Measurements from ENCODE around the gene RHOB. TPM values are rescaled to one million over a fixed set of nuclear protein-coding genes. Genes with fewer than 3 reads are reported as not detected.
"Not testable (repeated sequence)": the region's sequence is repeated elsewhere in the genome, so short reads cannot be mapped to it uniquely, and the experiment has no call there.

RHOB gene
- total RNA-seq, 2 donors from 2014 or later = 59.8 to 62.9 TPM

DNA sequence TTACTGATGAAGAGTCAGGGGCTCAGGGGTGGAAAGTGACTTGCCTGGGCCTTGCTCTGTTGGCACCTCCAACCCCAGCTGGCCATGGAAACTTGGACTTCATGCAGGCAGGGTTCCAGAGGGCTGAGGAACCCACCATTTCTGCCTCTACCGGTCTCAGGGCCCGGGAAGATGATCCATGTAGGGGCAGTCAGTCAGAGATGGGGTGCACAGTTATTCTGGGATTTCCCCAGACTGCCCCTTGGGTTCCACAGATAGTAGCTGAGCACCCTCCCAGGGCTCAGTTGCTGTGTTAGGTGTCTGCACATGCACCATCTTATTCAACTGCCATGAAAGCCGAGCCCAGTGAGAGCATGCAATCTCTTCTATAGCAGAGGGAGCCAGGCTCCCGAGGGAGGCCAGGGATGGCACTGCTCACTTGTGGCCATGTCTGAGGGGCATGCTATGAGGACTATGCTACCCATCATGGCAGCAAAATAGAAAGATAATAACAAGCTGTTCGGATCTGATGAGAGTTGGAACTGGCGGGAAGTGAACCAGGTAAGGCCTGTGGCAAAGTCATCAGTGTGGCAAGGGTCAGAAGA is 37.3 kb downstream of the RHOB start:
- H3K9me3 ChIP-seq (ENCODE audit: control insufficient read depth, low read length, poor library complexity, severe bottlenecking) = no peaks in the 10 kb centered on the region
- Mint-ChIP-seq H3K27ac (no peak overlapping the region), H3K4me3 (no peak overlapping the region), H3K27me3 (peaks cover 8% of the 10 kb centered on the region), H3K36me3 (ENCODE audit: low read depth) (no peaks in the 10 kb centered on the region), H3K4me1 (no peaks in the 10 kb centered on the region)
- DNase-seq = no peak
- no peak for ATAC-seq

DNA sequence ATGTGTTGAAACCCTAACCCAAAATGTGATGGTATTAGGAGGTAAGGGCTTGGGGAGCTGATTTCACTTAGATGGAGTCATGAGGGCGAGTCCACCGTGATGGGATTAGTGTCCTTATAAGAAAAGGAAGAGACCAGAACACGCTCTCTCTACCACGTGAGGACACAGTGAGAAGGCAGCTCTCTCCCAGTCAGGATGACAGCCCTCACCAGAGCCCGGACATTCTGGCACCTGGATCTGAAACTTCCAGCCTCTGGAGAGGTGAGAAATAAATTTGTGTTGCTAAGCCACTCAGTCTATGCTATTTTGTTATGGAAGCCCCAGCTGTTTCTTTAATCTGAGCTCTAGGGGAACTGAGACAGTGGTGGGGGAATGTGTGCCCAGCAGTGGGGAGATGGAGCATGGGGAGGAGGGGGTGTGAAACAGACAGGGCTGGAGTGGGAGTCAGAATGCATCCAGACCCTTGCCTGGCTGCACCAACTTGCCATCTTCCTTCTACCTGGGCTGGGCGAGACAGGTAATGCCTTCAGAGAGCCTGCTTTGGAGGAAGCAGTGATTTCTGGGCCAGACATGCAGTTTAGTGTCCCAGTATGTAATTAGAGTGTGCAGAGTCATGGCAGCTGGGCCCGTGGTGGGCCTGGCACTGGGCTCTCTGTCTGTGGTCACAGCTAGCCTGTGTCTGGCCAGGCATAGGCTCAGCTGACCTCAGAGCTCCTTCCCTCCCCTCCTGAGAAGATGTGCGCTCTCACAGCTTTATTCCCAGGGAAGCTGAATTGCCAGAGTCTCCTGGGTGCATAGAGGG is 38.1 kb downstream of the RHOB start:
- no peaks in the 10 kb centered on the region for H3K9me3 ChIP-seq (ENCODE audit: control insufficient read depth, low read length, poor library complexity, severe bottlenecking)
- Mint-ChIP-seq H3K27ac (no peak overlapping the region), H3K4me1 (no peaks in the 10 kb centered on the region), H3K36me3 (ENCODE audit: low read depth) (no peaks in the 10 kb centered on the region), H3K4me3 (no peak overlapping the region), H3K27me3 (peaks cover 8% of the 10 kb centered on the region)
- DNase-seq (no peak), ATAC-seq (no peak)

DNA sequence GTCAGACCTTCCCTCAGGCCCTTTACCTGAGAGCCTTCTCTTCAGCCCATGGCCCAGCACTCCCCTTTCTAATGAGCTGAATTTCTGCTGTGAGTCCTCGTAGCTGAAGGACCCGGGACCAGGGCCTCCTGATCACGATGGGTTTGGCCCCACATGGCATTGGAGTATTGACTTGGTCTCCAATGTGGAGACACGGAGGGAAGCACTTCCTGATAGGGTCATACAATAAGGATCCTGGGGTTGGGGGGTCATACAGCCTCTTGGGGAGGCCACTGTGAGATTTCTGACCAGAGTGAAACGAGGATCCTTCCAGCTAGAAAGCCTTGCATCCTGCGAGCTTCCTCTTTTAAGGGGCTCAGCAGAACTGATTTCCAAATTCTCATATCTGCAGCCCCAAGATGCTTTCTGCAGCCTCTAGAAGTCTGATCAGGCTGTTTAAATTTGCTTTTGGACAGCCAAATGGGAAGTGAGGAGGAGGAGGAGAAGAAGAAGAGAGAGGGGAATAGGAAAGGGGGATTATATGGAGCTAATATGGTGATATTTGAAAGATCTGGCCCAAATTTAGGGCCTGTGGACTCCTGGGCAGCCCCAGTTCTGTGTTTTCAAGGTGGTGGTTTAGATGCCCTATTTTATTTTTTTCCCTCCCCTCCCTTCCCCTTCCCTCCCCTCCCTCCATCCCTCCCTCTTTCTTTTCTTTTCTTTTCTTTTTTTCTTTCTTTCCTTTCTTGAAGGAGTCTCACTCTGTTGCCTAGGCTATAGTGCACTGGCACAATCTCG is 38.9 kb downstream of the RHOB start:
- no peak overlapping the region for H3K27ac Mint-ChIP-seq
- ATAC-seq = no peak
- no peaks in the 10 kb centered on the region for H3K9me3 ChIP-seq (ENCODE audit: control insufficient read depth, low read length, poor library complexity, severe bottlenecking)
- H3K4me1 Mint-ChIP-seq = no peaks in the 10 kb centered on the region
- no peaks in the 10 kb centered on the region for H3K36me3 Mint-ChIP-seq (ENCODE audit: low read depth)
- H3K27me3 Mint-ChIP-seq = peaks cover 8% of the 10 kb centered on the region
- no peak for DNase-seq
- no peak overlapping the region for H3K4me3 Mint-ChIP-seq

DNA sequence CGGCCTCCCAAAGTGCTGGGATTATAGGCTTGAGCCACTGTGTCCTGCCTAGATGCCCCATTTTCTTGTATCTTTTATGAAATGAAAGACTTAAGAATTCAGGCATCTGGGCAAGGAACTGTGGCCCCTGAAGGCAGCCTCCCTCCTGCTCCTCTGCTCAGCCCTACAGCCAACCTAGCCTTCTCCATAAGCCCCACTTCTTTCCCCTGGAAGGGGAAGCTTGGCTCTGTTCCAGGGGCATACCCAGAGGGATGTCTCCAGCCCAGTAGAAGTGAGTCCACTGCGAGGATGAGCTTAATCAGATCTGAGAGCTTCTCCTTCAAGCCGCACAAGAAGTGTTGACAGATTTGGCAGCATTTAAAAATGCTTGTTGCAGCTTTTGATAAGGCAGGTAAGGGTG is 39.7 kb downstream of the RHOB start:
- Mint-ChIP-seq H3K4me1 (no peaks in the 10 kb centered on the region), H3K27me3 (peaks cover 12% of the 10 kb centered on the region), H3K4me3 (no peak overlapping the region), H3K27ac (no peak overlapping the region), H3K36me3 (ENCODE audit: low read depth) (no peaks in the 10 kb centered on the region)
- no peak for ATAC-seq
- DNase-seq = no peak
- no peaks in the 10 kb centered on the region for H3K9me3 ChIP-seq (ENCODE audit: control insufficient read depth, low read length, poor library complexity, severe bottlenecking)

DNA sequence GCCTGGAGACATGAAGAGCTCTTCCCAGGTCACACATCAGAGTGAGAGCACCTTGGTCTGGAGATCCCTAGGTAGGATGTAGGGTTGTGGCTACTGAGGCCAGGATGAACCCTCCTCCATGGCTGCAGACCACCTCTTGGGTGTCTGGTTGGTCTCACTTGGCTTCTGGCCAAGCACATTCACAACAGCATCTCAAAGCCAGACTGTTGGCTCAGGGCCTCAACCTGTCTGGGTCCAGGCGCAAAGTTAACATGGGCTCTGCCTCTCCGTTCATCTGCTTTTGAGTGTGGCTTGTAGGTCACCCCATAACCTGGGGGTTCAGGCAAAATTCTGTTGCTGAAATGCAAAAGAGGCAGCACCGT is 40.1 kb downstream of the RHOB start:
- no peak for DNase-seq
- ATAC-seq = no peak
- Mint-ChIP-seq H3K27me3 (peaks cover 16% of the 10 kb centered on the region), H3K4me1 (no peaks in the 10 kb centered on the region), H3K36me3 (ENCODE audit: low read depth) (no peaks in the 10 kb centered on the region), H3K4me3 (no peak overlapping the region), H3K27ac (no peak overlapping the region)
- H3K9me3 ChIP-seq (ENCODE audit: control insufficient read depth, low read length, poor library complexity, severe bottlenecking) = no peaks in the 10 kb centered on the region

DNA sequence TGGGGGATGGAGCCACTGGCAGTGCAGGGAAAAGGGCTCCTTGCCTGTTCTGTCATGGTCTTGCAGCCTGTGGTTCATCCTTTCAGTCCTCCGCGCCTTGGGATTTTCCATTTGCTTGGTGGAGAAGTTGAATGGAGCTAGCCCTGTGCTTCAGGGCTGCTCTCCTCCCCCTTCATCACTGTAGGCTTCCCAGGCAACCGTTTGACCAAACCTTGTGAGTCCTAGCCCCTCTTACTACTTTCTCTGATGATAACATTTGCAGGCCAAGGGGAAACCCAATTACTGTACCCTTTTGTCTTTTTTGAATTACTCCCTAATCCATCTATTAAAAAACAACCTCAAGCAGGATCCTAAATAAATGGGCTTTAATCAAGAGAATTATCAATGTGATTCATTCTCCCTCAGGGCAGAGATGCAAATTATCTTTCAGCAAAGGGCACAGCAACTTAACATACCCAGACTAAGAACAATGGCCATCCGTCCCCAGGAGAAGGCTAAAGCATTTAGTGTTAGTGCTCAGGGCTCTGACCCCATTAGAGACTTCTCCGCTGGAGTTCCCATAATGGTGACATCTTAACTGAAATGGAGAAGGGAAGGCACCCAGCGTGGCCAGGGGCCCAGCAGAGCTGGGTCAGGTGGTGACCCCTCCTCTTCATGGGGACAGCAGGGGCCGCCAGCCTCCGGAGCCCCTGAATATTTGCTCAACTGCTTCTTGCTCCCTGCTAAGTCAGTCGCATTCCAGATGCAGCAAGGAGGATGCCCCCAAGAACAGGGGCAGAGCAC is 40.7 kb downstream of the RHOB start:
- Mint-ChIP-seq H3K36me3 (ENCODE audit: low read depth) (no peaks in the 10 kb centered on the region), H3K27me3 (peaks cover 16% of the 10 kb centered on the region), H3K4me1 (no peaks in the 10 kb centered on the region), H3K27ac (no peak overlapping the region), H3K4me3 (no peak overlapping the region)
- ATAC-seq = no peak
- no peak for DNase-seq
- no peaks in the 10 kb centered on the region for H3K9me3 ChIP-seq (ENCODE audit: control insufficient read depth, low read length, poor library complexity, severe bottlenecking)

DNA sequence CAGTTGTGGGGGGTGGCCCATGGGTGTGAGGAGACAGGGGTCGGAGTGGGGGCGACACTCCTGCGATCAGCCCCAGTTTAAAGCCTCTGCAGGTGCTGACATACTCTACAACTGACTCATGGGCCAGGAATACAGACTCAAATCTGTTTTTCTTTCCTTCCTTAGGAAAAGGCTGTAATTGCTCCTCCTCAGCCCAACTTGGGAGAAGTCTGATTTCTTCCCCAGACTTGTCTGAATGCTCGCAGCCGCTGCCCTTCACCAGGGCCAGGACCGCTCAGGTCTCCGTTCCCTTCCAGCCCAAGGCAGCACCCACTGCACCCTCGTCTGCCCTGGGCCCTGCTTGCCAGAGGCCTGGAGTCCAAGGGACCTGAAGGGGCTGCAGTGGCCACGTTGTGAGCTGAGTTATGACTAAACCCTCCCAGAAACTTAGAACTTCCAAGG is 41.3 kb downstream of the RHOB start:
- H3K27me3 Mint-ChIP-seq = peaks cover 16% of the 10 kb centered on the region
- no peak overlapping the region for H3K4me3 Mint-ChIP-seq
- no peak for ATAC-seq
- no peak for DNase-seq
- H3K4me1 Mint-ChIP-seq = no peaks in the 10 kb centered on the region
- no peak overlapping the region for H3K27ac Mint-ChIP-seq
- no peaks in the 10 kb centered on the region for H3K9me3 ChIP-seq (ENCODE audit: control insufficient read depth, low read length, poor library complexity, severe bottlenecking)
- no peaks in the 10 kb centered on the region for H3K36me3 Mint-ChIP-seq (ENCODE audit: low read depth)

DNA sequence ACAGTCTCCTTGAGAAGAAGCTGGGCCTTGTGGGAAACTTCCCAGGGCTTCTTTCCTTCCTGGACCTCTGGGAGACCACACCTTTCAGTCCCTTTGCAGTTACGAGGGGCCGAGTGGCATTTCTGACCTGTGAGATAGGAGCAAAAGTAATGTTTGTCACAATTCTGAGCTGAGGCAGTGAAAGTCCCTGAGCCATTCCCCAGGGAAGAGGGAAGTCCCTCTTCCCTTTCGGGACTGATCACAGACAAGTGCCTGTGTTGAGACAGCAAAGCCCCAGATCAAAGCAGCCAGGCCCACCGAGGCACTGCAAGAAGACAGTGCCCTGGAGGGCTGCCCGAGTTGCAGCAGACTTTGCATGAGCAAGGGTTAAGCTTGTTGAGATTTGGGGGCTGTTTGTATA is 41.9 kb downstream of the RHOB start:
- Mint-ChIP-seq H3K4me3 (no peak overlapping the region), H3K27me3 (peaks cover 16% of the 10 kb centered on the region), H3K27ac (no peak overlapping the region), H3K4me1 (no peaks in the 10 kb centered on the region), H3K36me3 (ENCODE audit: low read depth) (no peaks in the 10 kb centered on the region)
- no peaks in the 10 kb centered on the region for H3K9me3 ChIP-seq (ENCODE audit: control insufficient read depth, low read length, poor library complexity, severe bottlenecking)
- DNase-seq (no peak), ATAC-seq (no peak)

DNA sequence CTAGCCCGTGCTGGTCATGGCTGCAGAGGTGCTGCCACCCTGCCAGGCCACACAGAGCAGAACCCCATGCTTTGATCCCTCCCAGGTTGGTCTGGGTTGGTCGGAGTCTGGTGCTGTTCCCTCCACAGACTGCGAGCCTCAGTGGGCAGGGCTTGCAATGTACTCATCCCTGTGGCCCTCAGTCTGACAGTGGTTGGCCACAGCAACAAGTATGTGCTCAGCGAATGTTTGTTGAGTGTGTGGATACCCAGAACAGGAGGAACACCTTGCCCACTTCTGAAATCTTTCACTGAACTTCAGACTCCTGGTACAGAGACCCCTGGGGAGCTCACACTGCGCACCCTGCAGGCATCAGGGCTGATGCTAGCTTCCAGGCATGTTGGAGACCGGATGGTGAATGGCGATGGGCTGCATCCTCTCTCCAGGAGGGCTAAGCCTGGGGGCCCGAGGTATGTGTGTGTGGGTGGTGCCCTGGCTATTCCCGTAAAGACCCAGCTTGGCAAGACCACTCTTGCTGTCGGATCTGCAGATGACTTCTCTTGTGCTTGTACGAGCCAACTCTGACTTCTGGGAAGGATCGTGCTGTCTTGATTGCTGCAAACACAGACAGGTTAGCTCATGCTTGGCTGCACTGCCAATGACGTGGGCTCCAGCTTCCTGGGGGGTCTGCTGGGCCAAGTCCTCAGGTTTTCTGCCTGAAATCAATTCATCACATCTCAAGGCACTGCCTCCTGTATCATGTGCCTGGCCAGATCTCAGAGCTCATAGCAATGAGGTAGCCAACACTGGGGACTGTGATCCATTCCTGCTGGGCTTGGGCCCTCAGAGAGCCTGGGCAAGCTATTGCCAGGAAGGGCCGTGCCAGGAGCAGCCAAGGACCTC is 43.7 kb downstream of the RHOB start:
- Mint-ChIP-seq H3K27me3 (peaks cover 7% of the 10 kb centered on the region), H3K4me3 (no peak overlapping the region), H3K27ac (no peak overlapping the region), H3K36me3 (ENCODE audit: low read depth) (no peaks in the 10 kb centered on the region), H3K4me1 (no peaks in the 10 kb centered on the region)
- ATAC-seq (no peak), DNase-seq (no peak)
- no peaks in the 10 kb centered on the region for H3K9me3 ChIP-seq (ENCODE audit: control insufficient read depth, low read length, poor library complexity, severe bottlenecking)

DNA sequence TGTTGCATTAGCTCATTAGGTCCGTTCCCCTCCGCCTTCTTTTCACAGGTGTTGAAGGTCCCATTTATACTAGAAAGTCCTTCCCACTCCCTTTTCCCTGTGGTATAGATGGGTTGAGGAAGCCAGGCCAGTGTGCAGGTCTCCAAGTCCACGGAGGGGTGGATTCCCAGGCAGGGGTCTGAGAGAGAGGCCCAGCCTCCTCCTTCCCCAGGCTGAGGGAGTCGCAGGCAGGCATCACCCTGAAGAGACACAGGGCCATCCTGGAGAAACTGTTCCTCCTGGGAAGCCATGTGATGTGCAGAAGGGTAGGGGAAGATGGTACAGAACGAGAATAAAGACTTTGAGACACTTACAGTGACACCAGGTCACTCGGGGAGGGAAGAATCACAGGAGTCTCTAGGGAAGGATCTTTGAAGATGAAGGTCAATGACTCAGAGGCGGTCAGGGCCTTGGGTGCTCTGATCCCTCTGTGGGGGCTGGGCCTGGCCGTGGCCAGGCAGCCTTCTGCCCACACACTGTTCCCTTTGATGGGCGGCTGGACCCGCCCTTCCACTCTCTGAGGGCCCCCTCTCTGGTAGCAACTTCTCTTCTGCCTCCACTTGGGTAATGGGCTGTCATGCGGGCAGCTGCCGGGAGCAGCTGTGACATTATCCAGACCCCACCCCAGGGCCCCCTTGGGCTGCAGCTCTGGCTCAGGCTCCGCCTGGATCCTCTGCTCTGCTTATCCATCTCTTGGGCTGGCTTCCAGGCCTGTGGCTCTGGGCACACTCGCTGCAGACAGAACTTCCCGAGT is 45.1 kb downstream of the RHOB start:
- no peaks in the 10 kb centered on the region for H3K9me3 ChIP-seq (ENCODE audit: control insufficient read depth, low read length, poor library complexity, severe bottlenecking)
- DNase-seq = no peak
- Mint-ChIP-seq H3K27me3 (peaks cover 15% of the 10 kb centered on the region), H3K27ac (no peak overlapping the region), H3K4me1 (no peaks in the 10 kb centered on the region), H3K4me3 (no peak overlapping the region), H3K36me3 (ENCODE audit: low read depth) (no peaks in the 10 kb centered on the region)
- no peak for ATAC-seq

DNA sequence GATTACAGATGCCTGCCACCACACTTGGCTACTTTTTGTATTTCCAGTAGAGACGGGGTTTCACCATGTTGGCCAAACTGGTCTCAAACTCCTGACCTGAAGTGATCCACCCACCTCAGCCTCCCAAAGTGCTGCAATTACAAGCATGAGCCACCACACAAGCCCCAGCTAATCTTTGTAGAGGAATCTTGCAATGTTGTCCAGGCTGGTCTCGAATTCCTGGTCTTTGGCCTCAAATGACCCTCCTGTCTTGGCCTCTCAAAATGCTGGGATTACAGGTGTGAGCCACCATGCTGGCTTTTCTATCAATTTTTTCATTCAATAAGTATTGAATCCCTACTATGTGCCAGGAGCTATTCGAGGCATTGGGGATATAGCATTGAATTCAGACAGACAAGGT is 46.2 kb downstream of the RHOB start:
- ATAC-seq; H3K4me3 Mint-ChIP-seq; H3K9me3 ChIP-seq (ENCODE audit: control insufficient read depth, low read length, poor library complexity, severe bottlenecking); H3K27ac Mint-ChIP-seq; DNase-seq; H3K36me3 Mint-ChIP-seq (ENCODE audit: low read depth); H3K4me1 Mint-ChIP-seq: not testable (repeated sequence)
- H3K27me3 Mint-ChIP-seq = peaks cover 26% of the 10 kb centered on the region

DNA sequence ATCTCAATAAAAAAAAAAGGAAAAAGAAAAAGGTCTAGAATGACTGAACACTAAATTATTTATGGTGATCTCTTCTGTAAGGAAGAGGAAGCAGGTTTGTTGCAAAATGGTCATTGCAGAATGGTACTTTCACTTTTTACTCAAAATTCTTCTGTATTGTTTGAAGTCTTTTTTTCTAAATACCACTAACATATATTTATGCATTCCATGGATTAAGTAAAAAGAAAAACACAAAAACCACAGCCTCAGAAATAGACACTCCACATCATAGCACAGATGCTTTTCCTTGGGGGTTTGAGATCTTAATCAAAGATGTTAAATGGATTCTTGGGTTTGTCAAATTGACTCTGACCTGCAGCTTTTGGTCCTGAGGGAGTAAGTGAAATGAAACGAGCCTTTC is 47.4 kb downstream of the RHOB start:
- DNase-seq (no peak), ATAC-seq (no peak)
- H3K27me3 Mint-ChIP-seq = peaks cover 27% of the 10 kb centered on the region
- no peaks in the 10 kb centered on the region for H3K9me3 ChIP-seq (ENCODE audit: control insufficient read depth, low read length, poor library complexity, severe bottlenecking)
- H3K4me3 Mint-ChIP-seq = no peak overlapping the region
- H3K36me3 Mint-ChIP-seq (ENCODE audit: low read depth) = no peaks in the 10 kb centered on the region
- no peak overlapping the region for H3K27ac Mint-ChIP-seq
- H3K4me1 Mint-ChIP-seq = no peaks in the 10 kb centered on the region
